BJ (cell line): ENCODE measurements around the gene CHKA. TPM values are rescaled to one million over a fixed set of nuclear protein-coding genes. Genes with fewer than 3 reads are reported as not detected.

Experiments
- CTCF ChIA-PET: fragments of 350-600 bp; formaldehyde crosslinking; extraction: SDS; loops from one replicate; lab custom pipeline; 2021; ENCODE audit warnings: antibody characterized with exemption, inconsistent platforms; lab: Yijun Ruan, JAX
- POLR2A ChIA-PET: fragments of 300-600 bp; sonication (Branson Sonifier 250); formaldehyde crosslinking; extraction: SDS; loops from one replicate; lab custom pipeline; 2021; ENCODE audit warnings: antibody characterized with exemption; lab: Charles Lee
- DNase-seq: peaks from one replicate; pipeline ENCODE4 v3.0.0-alpha.2; 2011; ENCODE audit warnings: low read depth
- H3K27me3 ChIP-seq: 2 replicates; pipeline ENCODE4 v1.6.0; 2011; ENCODE audit warnings: low read length; ENCODE audit not compliant: control insufficient read depth, insufficient read depth
- H3K36me3 ChIP-seq: 2 replicates; pipeline ENCODE4 v1.5.1; 2011; ENCODE audit warnings: low read length; ENCODE audit not compliant: control insufficient read depth, insufficient read depth
- H3K4me3 ChIP-seq: 2 replicates; pipeline ENCODE4 v1.5.1; 2011; ENCODE audit warnings: low read depth, mild to moderate bottlenecking, control low read depth, low read length
- CTCF ChIP-seq: IDR thresholded peaks from 2 replicates; pipeline ENCODE4 v1.5.1; 2011; ENCODE audit warnings: low read depth, mild to moderate bottlenecking, control low read depth, inconsistent platforms, low read length, moderate library complexity; ENCODE audit not compliant: insufficient read depth
- polyA plus RNA-seq: library from polyadenylated mRNA; depleted of rRNA; stranded (reverse); fragments of >200 nt; gene quantifications from 2 replicates; pipeline ENCODE4 v1.2.3, GENCODE V29; 2011

The CHKA gene
- polyA plus RNA-seq, 1 experiment = 5.9 TPM

DNA sequence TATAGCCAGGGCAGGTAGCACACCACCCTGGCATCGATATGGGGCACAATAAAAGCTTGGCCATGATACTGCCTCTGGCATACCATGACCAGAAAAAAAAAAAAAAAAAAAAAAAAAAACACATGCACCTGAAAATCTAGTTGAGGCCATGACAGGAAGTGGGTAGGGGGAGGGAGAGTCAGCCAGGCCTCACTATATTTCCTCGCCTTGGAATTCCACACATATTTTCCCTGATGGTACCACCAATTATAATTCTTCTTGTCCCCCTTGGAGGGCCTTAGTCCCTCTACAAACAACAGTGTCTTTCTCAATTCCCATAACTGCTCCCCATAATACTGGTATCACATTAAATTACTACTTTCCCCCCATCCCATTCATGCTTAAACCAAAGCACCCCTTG, 12.6 kb upstream of the CHKA start:
- ChIA-PET POLR2A (no interaction called here), CTCF (interaction anchor here (0.6 kb wide), 1 partner anchor 301 kb away, joined by 3 read pairs; no protein-coding TSS in a partner anchor)
- DNase-seq = no peak
- Histone ChIP-seq H3K36me3 (no peaks in the 10 kb centered on the region), H3K4me3 (no peak overlapping the region), H3K27me3 (no peaks in the 10 kb centered on the region)
- TF ChIP-seq CTCF = no peak

DNA sequence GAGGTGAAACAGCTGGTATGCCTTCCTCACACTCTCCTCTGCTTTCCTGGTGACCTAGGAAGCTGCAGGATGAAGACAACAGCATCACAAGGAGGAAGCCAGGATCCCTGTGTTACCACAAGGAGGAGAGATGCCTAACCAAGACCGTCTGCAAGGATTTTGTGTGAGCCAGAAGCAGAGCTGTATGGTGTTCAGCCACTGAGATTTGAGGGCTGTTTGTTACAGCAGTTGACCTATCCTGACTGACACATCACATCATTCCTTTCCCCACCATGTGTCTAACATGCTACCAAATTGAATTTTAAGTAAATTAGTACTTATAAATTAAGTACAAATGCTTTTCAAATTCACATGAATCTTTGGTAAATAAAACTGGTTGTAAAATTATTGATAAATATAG, 8.9 kb upstream of the CHKA start:
- H3K36me3 ChIP-seq = no peaks in the 10 kb centered on the region
- no peaks in the 10 kb centered on the region for H3K27me3 ChIP-seq
- no peak for TF ChIP-seq CTCF
- no peak for DNase-seq
- CTCF ChIA-PET = no interaction called here
- POLR2A ChIA-PET = no interaction called here
- no peak overlapping the region for H3K4me3 ChIP-seq

DNA sequence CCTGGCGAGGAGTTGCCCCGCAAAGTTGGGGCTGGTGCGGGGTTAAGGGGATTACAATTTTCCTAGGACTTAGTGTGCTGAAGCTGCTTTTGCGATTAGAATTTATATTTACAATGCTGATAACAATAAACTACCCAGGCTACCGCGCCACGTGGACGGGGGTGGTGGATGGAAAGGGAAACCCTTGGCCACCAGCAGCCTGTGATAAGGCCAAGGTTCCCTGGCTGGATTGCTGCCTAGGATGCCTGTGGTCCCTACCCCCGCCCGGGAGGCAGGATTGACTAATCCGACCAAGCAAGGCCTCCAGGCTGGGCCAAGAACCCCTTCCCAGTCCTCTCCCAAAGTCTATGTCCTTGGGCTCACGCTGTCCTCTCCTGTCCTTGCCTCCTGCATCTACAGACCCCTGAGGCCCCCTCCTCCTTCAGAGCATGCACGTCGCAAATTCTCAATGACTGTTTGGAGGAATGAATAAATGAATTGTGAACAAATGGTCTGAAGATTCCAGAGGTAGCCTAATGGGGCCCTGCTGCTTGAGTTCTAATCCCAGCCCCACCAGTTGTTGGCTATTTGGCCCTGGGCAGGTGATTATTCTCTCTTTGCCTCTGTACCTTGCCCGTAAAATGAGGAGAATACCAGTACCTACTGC, 7.6 kb upstream of the CHKA start:
- POLR2A ChIA-PET = no interaction called here
- TF ChIP-seq CTCF = no peak
- H3K4me3 ChIP-seq = peak overlapping the region; percentile 46
- H3K27me3 ChIP-seq = no peaks in the 10 kb centered on the region
- CTCF ChIA-PET = no interaction called here
- H3K36me3 ChIP-seq = no peaks in the 10 kb centered on the region
- DNase-seq = no peak

- ChIA-PET CTCF (interaction anchor here (0.7 kb wide), 1 partner anchor 11 kb away, joined by 4 read pairs; no protein-coding TSS in a partner anchor), POLR2A (no interaction called here)
- Histone ChIP-seq H3K36me3 (no peaks in the 10 kb centered on the region), H3K27me3 (no peaks in the 10 kb centered on the region), H3K4me3 (peak overlapping the region; percentile 46)
- DNase-seq = no peak
- no peak for TF ChIP-seq CTCF
These were observed 6.8 kb upstream of the CHKA start for GRCh38 chr11:68127714-68128681.

GRCh38 chr11:68125164-68125563, 4.0 kb upstream of the CHKA start:
- Histone ChIP-seq H3K4me3 (no peak overlapping the region), H3K36me3 (no peaks in the 10 kb centered on the region; the same call in 1 of the 2 replicates), H3K27me3 (no peaks in the 10 kb centered on the region)
- CTCF ChIA-PET = no interaction called here
- DNase-seq = no peak
- POLR2A ChIA-PET = no interaction called here
- TF ChIP-seq CTCF = no peak
